Ecto neural progenitor cell (in vitro differentiated cells): ENCODE data around the gene ELOVL2.
"Not testable (repeated sequence)": the region's sequence is repeated elsewhere in the genome, so short reads cannot be mapped to it uniquely, and the experiment has no call there.

Source experiments
- DNase-seq: peaks from one replicate; pipeline ENCODE4 v3.0.0-alpha.2; 2018; ENCODE audit warnings: low spot score

The ELOVL2 gene

GRCh38 chr6:11021003-11021402 lies 23.1 kb downstream of the ELOVL2 start:
- DNase-seq: no peak

DNA sequence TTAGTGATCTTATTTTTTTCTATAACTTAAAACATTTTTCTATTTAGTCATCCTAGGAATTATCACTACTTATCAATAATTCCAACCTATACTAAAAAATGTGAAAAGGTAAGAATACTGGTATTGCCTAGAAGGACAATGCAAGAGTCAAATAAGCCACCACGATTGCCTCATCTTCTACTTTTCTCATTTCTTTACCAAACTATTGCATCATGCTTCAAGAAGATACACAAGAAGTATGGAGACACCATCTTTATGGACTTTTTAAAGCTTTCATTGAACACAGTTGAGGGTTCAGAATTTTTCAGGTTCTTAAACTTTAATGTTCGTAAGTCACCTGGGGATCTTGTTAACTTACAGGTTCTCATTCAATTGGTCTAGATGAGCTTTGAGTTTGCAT lies 25.9 kb downstream of the ELOVL2 start:
- no peak for DNase-seq

GRCh38 chr6:11017090-11017489 lies 27.0 kb downstream of the ELOVL2 start:
- no peak for DNase-seq

- no peak for DNase-seq
These were observed 27.7 kb downstream of the ELOVL2 start for GRCh38 chr6:11016452-11016851.

GRCh38 chr6:11015102-11015501 lies 29.0 kb downstream of the ELOVL2 start:
- DNase-seq: no peak

- DNase-seq: no peak
These were observed 30.4 kb downstream of the ELOVL2 start for GRCh38 chr6:11013721-11014070.

DNA sequence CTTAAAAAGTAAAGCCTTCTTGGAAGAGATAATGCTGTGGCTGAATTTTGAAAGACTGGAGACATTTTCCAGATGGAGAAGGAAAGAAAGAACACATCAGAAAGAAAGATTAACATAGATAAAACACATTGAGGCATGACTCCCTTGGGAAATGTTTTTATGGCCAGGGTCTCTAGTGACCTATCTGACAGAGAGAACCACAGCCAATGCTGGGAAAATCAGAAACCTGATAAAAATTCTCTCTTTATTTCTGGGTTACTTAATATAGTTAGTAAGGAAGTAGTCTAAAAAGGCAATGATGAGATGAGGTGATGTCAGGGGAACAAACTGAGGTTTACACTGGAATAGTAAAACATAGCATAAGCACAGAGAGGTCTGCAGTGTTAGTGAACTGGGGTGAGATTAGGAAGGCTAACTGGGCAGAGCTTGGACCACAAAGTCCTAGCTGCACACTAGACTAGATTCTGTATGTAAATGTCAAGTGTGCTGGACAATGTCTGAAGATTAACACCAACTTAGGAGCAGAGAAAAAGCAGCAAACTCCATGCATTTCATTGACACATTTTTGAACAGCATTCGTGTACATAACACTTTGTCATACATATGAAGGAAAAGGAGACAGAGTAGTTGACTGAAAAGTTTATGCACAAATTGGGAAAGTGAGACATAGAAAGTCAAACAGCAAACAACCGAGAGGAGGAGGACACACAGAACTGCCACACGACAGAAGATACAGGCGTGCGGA lies 31.0 kb downstream of the ELOVL2 start:
- no peak for DNase-seq

GRCh38 chr6:11012295-11012754 lies 31.8 kb downstream of the ELOVL2 start:
- DNase-seq: no peak

DNA sequence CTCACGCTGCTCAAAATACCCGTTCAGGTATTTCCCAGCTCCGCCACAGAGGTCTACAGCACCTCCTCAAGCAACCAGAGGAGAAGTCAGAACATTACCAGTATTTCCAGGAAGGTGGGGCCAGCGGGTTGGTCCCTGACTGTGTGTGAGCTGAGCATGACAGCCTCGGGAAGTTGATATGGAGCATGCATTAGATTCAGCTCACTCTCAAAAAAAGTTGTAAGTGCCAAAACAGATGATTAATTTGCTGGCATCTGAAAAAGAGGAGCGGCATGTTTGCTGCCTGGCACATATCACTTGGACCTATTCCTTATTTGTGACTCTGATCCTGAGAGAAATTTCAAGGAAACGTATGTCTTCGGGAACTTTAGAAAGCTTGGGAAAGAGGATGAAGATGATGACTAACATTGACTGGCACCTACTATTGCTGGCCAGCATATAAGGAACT lies 32.3 kb downstream of the ELOVL2 start:
- DNase-seq: no peak

- DNase-seq: no peak
These were observed 34.8 kb downstream of the ELOVL2 start for GRCh38 chr6:11009353-11009752.

- no peak for DNase-seq
These were observed 35.3 kb downstream of the ELOVL2 start for GRCh38 chr6:11008821-11009220.

DNA sequence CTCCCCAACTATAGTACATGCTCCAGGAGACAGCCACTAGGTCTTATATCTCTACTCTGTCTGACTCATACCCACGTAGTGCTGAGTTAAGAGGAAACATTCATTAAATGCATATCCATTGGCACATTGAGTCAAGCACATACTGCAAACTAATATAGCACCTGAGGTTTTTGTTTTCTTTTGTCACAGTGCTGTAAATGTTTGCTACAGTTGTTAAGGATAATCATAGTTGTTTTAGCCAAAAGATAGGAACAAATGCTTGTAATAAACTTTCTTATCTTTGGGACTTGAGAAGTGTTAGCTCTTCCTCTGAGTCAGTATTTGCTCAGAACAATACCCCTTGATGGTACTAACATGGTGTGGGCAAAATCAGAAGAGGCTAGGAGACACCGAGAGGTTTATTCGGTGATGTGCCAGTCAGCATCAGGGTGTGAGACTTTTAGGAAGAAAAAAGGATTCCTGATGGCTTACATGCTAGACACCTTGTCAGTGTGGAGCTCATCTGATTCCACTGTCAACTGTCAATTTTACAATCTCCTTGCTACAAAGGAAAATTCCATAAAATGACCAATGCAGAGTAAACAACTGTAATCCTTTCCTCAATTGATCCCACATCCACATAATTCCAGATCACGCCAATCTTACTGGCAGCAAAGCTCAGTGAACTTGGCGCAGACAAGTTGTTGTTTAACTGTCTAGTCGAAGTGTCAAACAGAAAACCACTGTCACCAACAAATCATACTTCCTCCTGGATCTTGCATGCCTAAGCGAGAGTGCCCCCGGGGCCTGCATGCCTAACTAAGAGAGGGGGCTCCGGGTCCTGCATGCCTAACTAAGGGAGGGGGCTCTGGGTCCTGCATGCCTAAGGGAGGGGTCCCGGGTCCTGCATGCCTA lies 36.1 kb downstream of the ELOVL2 start:
- DNase-seq: no peak

DNA sequence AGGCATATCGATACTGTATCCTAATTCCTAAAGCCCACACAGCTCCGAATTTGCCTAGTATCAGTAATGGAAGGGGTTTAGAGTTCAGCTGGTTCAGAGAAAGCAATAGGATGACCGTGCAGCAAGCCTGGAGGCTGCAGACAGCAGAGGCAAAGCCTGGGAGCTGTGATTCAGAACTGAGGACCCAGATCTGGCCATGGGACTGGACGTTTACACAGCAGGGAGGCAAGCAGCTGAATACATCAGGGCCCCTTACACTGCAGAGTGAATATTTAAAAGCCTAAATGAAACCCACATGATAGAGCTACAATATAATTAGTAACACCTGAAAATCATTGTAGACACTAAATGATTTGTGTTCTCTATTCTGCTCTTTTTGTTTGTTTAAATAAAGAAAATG lies 38.0 kb downstream of the ELOVL2 start:
- DNase-seq: no peak

DNA sequence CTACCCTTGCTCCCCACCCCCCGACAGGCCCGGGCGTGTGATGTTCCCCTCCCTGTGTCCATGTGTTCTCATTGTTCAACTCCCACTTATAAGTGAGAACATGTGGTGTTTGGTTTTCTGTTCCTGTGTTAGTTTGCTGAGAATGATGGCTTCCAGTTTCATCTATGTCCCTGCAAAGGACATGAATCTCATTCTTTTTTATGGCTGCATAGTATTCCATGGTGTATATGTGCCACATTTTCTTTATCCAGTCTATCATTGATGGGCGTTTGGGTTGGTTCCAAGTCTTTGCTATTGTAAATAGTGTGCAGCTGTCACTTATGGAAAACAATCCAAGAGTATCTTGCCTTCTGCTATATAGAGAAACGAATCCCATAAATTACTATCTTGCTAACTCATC lies 40.8 kb downstream of the ELOVL2 start:
- DNase-seq: not testable (repeated sequence)

DNA sequence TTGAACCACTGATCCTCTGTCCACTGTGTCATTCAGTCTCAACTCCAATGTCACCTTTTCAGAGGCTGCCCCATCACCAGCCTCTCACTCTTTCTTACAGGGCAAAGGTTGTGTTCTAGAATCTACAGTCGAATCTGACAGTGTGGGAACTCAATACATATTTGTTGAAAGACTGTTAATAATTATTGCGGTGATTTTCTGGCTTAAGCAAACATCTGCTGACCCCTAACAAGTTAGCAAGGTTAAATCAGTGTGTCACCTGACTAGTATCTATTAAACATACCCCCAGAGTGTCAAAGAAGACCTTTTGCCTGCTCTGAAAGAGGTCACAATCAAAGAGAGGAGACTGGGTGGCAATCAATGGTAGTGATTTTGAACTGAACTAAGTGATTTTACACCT lies 41.9 kb downstream of the ELOVL2 start:
- no peak for DNase-seq

DNA sequence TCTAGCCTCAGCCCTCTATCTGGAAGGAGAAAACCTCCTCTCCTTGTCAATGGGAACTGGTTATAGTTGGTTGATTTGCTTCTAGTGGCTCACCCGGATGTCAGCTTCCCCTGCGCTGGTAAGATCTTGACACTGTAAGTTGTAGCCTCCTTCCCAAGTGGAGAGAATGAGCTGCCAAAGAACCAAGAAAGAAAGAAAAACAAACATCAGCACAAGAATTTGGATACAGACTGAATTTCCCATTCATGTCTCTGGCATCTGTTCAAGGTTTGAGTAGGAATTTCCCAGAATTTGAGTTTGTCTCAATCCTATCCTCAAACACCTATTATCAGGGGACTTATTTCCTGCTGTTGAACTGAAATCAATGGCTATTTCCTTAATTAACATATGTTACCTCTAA lies 44.1 kb downstream of the ELOVL2 start:
- no peak for DNase-seq

- no peak for DNase-seq
These were observed 48.9 kb downstream of the ELOVL2 start for GRCh38 chr6:10995114-10995707.

DNA sequence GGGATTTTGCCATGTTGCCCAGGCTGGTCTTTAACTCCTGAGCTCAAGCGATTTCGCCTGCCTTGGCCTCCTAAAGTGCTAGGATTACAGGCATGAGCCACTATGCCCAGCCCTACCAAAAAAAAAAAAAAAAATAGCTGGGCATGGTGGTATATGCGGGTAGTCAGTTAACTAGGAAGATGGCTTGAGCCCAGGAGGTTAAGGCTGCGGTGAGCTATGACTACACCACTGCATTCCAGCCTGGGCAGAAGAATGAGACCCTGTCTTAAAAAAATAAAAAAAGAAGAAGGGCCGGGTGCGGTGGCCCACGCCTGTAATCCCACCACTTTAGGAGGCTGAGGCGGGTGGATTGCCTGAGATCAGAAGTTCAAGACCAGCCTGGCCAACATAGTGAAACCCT lies 50.2 kb downstream of the ELOVL2 start:
- DNase-seq: no peak

GRCh38 chr6:10991115-10991514 lies 53.0 kb downstream of the ELOVL2 start:
- DNase-seq: no peak

DNA sequence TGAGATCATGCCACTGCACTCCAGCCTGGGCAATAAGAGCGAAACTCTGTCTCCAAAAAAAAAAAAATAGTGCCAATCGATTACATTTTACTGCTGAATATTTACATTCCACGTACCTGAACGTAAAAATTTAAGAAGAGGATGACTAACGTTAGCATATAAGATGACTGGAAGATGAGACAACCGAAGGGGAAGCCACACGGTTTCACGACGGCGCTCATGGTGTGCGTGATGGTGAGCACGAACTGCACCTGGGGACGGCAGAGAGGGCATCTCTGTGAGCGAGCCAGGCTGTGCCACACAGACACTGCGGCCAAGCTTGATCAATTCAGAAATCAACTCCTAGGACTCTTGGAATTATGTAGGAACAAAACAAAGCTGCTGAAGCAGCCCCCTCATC lies 54.5 kb downstream of the ELOVL2 start:
- no peak for DNase-seq

DNA sequence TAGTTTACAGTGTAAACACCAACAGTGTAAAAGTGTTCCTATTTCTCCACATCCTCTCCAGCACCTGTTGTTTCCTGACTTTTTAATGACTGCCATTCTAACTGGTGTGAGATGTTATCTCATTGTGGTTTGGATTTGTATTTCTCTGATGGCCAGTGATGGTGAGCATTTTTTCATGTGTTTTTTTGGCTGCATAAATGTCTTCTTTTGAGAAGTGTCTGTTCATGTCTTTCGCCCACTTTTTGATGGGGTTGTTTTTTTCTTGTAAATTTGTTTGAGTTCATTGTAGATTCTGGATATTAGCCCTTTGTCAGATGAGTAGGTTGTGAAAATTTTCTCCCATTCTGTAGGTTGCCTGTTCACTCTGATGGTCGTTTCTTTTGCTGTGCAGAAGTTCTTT lies 59.1 kb downstream of the ELOVL2 start:
- DNase-seq: not testable (repeated sequence)

DNA sequence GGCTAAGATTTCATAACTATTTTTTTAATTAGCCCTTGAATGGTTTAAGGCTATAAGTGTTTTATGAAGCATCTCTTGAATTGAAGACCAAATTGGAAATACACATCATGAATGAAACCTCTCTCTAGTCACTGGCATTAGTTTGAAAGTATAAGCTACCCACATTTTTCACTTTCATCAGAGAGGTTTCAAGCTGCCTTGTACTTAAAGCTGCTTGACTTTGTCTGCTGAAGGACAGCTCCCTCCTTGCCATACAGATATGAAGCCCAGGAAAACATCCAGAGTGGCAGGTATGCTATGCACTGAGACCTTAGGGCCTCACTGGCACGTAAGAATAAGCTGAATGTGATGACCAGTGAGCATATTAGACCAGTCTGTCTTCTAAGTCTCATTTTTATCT lies 62.7 kb downstream of the ELOVL2 start:
- DNase-seq: no peak

GRCh38 chr6:10979603-10980002 lies 64.5 kb downstream of the ELOVL2 start:
- no peak for DNase-seq
